HG02840 (cell line): ENCODE data around the gene ABHD16A.

ENCODE experiments used
- ATAC-seq: cut with Tn5 transposase; IDR thresholded peaks from one replicate; pipeline ENCODE4 v1.9.1; 2021; ENCODE audit warnings: mild to moderate bottlenecking, moderate library complexity, moderate number of reproducible peaks; ENCODE audit not compliant: unreplicated experiment, low FRiP score

The ABHD16A gene

GRCh38 chr6:31651602-31652191, 51.4 kb downstream of the ABHD16A start:
- ATAC-seq, result peak; percentile 34

DNA sequence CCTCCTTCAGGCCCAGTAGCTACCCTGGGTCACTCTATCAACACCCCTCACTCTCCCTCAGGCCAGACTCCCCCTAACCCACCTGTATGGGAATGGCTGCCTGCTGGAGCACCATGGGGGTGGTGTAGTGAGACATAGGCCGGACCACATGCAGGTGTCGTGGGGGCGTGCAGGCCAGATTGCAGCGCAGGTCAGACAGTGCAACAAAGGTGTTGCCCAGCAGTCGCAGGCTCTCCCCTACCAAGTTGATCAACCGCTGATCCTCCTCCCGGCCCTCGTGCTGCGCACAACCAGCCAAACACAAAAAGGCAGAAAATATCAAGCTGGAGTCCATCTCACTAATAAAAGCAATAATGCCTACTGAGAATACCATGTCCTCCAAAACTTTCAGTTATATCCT, 57.8 kb downstream of the ABHD16A start:
- ATAC-seq, result no peak

GRCh38 chr6:31643818-31644454, 59.2 kb downstream of the ABHD16A start:
- ATAC-seq, result no peak

DNA sequence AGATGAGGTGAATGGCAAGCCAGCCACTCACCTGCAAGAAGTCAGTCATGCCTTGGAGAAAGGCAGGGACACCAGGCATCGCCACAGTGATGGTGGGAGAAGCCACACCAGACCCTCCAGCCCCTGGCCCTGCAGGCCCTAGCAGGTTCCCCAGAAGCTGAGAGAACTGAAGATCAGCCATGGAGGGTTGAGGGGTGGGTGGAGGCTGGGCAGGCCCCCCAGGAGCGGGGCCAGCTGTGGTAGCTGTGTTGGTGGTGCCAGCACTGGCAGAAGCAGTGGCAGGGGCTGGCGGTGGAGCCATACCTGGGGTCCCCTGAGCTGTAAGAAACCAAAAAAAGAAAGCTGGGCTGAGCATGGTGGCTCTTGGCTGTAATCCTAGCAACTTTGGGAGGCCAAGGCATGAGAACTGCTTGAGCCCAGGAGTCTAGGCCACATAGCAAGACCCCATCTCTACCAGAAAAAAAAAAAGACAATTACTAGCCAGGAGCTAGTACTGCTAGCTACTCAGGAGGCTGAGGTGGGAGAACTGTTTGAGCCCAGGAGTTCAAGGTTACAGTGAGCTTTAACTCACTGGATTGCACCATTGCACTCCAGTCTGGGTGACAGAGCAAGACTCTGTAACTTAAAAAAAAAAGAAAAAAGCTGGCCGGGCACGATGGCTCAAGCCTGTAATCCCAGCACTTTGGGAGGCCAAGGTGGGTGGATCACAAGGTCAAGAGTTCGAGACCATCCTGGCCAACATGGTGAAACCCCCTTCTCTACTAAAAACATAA, 60.1 kb downstream of the ABHD16A start:
- ATAC-seq, result no peak

- ATAC-seq, result no peak
Measured at GRCh38 chr6:31641370-31641769, 61.8 kb downstream of the ABHD16A start.

GRCh38 chr6:31640612-31641011, 62.5 kb downstream of the ABHD16A start:
- no peak for ATAC-seq

- ATAC-seq, result no peak
Measured at GRCh38 chr6:31639449-31639861, 63.7 kb downstream of the ABHD16A start.

- ATAC-seq, result no peak
Measured at GRCh38 chr6:31639043-31639442, 64.1 kb downstream of the ABHD16A start.
